Esophagus muscularis mucosa (tissue), 4 donors: ENCODE measurements around the gene FAM171A1. TPM values are rescaled to one million over a fixed set of nuclear protein-coding genes. Genes with fewer than 3 reads are reported as not detected.
"Not testable (repeated sequence)": the region's sequence is repeated elsewhere in the genome, so short reads cannot be mapped to it uniquely, and the experiment has no call there.

Source experiments
- DNase-seq: peaks from one replicate; pipeline ENCODE4 v3.0.0-alpha.2; 2017; ENCODE audit errors: extremely low spot score
- H3K27ac ChIP-seq, 4 donors: fragments of 200-600 bp; sonication (generic); replicated peaks in 1 of 4; 1 replicate in 3 of 4; 2 replicates in 1 of 4; pipeline ENCODE4 v1.5.1; 2016 to 2019; ENCODE audit warnings: mild to moderate bottlenecking in 1 of 4
- H3K27me3 ChIP-seq, 4 donors: fragments of 200-600 bp; sonication (generic); one replicate each; pipeline versions ENCODE4 v1.5.1 to v1.6.0; 2016 to 2019
- H3K36me3 ChIP-seq, 4 donors: fragments of 200-600 bp; sonication (generic); one replicate each; pipeline ENCODE4 v1.5.1; 2016 to 2019
- H3K4me1 ChIP-seq, 4 donors: fragments of 200-600 bp; sonication (generic); one replicate each; pipeline ENCODE4 v1.5.1; 2016 to 2019
- H3K4me3 ChIP-seq, 4 donors: fragments of 200-600 bp; sonication (generic); 1 replicate in 2 of 4; 2 replicates in 2 of 4; pipeline ENCODE4 v1.5.1; 2016 to 2019; ENCODE audit warnings: mild to moderate bottlenecking in 4 of 4, moderate library complexity in 1 of 4
- H3K9me3 ChIP-seq, 4 donors: fragments of 200-600 bp; sonication (generic); 1 replicate in 3 of 4; 2 replicates in 1 of 4; pipeline ENCODE4 v1.5.1; 2016 to 2019
- EP300 ChIP-seq: sonication (generic); formaldehyde crosslinking; IDR thresholded peaks from one replicate; pipeline ENCODE4 v1.6.1; 2017; ENCODE audit warnings: antibody characterized with exemption
- POLR2A ChIP-seq: fragments of 450-650 bp; IDR thresholded peaks from one replicate; pipeline ENCODE4 v1.6.1; 2017; ENCODE audit warnings: antibody characterized with exemption, moderate library complexity, mild to moderate bottlenecking, low read depth
- POLR2AphosphoS5 ChIP-seq, 2 donors: sonication (generic); formaldehyde crosslinking; IDR thresholded peaks; one replicate each; pipeline ENCODE4 v1.6.1; 2017; ENCODE audit warnings: antibody characterized with exemption in 2 of 2
- WGBS: methylation state at CpG from one replicate; pipeline ENCODE4 v1.1.5; 2018; 5-methylcytosine and 5-hydroxymethylcytosine counted together
- intact Hi-C: fragments of 100-400 bp; cut with DNase I; formaldehyde crosslinking; loops from one replicate; pipeline ENCODE4 v1.15.1; 2023
- total RNA-seq, 4 donors: library from RNA; depleted of rRNA; stranded (reverse); fragments of >200 nt; gene quantifications; one replicate each; pipeline versions ENCODE4 v1.1.0 to v1.2.1, GENCODE V29; 2016
- TF ChIP-seq, protein P1 (sequence below), 3 experiments: fragments of 200-600 bp in 2 of 3; fragments of 450-650 bp in 1 of 3; sonication (generic) in 2 of 3; IDR thresholded peaks; one replicate each; pipeline ENCODE4 v1.5.1; 2017 to 2019; ENCODE audit warnings: antibody characterized with exemption in 3 of 3, mild to moderate bottlenecking in 2 of 3, moderate library complexity in 1 of 3

Gene FAM171A1
- total RNA-seq, 4 donors from 2014 or later, result 7.1 to 15.0 (median 12.6) TPM

DNA sequence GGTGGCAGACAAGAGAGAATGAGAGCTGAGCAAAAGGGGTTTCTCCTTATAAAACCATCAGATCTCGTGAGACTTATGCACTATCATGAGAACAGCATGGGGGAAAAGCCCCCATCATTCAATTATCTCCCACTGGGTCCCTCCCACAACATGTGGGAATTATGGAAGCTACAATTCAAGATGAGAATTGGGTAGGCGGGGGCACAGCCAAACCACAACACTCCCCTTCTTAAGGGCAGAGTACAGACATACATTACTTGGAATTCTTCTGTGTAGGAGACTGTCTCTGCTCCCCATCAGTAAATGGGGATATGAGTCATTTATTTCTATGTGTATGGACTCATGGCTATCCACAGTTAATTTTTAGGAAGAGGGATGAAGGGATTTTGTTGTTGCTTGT lies 31.2 kb downstream of the FAM171A1 start:
- Histone ChIP-seq H3K4me3 (no peak overlapping the region), H3K9me3 (no peaks in the 10 kb centered on the region), H3K36me3 (no peaks in the 10 kb centered on the region), H3K27me3 (no peaks in the 10 kb centered on the region), H3K27ac (no peak overlapping the region), H3K4me1 (peaks cover 0 to 9% (median 7%) of the 10 kb centered on the region in 4 donors)
- intact Hi-C loops, result no loop called here
- DNase-seq, result no peak
- WGBS, result 100% methylated on average over 2 of the region's 2 CpGs
- TF ChIP-seq POLR2AphosphoS5 (IDR thresholded peaks at IDR 0.05), result no peak
- no peak for TF ChIP-seq POLR2A

GRCh38 chr10:15337441-15337923 lies 33.6 kb downstream of the FAM171A1 start:
- H3K4me3 ChIP-seq, H3K4me1 ChIP-seq, DNase-seq, H3K9me3 ChIP-seq, intact Hi-C loops, H3K27ac ChIP-seq, H3K27me3 ChIP-seq, H3K36me3 ChIP-seq: not testable (repeated sequence)
- WGBS, result 96% methylated on average over 24 of the region's 24 CpGs

DNA sequence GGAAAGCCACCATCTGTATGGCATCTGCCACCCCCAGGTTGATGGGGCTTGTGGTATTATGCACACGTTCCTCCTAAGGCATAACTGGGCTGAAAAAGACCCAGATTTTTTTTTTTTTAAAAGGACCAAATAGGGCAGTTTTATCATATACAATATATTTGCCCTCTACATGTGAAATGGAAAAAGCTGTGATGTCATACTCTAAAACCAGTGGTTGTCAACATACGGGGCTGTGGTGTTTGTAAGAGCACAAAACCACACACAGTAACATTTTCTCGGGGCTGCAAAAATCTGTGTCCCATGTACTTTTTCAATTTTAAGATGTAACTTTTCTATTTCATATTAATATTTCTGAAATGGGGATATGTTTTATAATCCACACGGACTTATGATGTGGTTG lies 34.9 kb downstream of the FAM171A1 start:
- intact Hi-C loops, result no loop called here
- peaks cover 0 to 9% (median 7%) of the 10 kb centered on the region in 4 donors for H3K4me1 ChIP-seq
- H3K9me3 ChIP-seq, result no peaks in the 10 kb centered on the region
- H3K27me3 ChIP-seq, result no peaks in the 10 kb centered on the region
- WGBS, result 77% methylated on average over 4 of the region's 4 CpGs
- H3K27ac ChIP-seq, result no peak overlapping the region
- no peak overlapping the region for H3K4me3 ChIP-seq
- no peak for DNase-seq
- TF ChIP-seq EP300 (no peak), POLR2AphosphoS5 (IDR thresholded peaks at IDR 0.05) (no peak), POLR2A (no peak)
- TF ChIP-seq, protein P1, sequence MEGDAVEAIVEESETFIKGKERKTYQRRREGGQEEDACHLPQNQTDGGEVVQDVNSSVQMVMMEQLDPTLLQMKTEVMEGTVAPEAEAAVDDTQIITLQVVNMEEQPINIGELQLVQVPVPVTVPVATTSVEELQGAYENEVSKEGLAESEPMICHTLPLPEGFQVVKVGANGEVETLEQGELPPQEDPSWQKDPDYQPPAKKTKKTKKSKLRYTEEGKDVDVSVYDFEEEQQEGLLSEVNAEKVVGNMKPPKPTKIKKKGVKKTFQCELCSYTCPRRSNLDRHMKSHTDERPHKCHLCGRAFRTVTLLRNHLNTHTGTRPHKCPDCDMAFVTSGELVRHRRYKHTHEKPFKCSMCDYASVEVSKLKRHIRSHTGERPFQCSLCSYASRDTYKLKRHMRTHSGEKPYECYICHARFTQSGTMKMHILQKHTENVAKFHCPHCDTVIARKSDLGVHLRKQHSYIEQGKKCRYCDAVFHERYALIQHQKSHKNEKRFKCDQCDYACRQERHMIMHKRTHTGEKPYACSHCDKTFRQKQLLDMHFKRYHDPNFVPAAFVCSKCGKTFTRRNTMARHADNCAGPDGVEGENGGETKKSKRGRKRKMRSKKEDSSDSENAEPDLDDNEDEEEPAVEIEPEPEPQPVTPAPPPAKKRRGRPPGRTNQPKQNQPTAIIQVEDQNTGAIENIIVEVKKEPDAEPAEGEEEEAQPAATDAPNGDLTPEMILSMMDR (IDR thresholded peaks at IDR 0.05), result no peak
- no peaks in the 10 kb centered on the region for H3K36me3 ChIP-seq

GRCh38 chr10:15335508-15335907 lies 35.6 kb downstream of the FAM171A1 start:
- Histone ChIP-seq H3K36me3 (no peaks in the 10 kb centered on the region), H3K27ac (no peak overlapping the region), H3K4me3 (no peak overlapping the region), H3K9me3 (no peaks in the 10 kb centered on the region), H3K4me1 (peaks cover 0 to 9% (median 7%) of the 10 kb centered on the region in 4 donors), H3K27me3 (no peaks in the 10 kb centered on the region)
- TF ChIP-seq POLR2AphosphoS5 (IDR thresholded peaks at IDR 0.05) (no peak), EP300 (no peak), POLR2A (no peak)
- TF ChIP-seq, protein P1 (IDR thresholded peaks at IDR 0.05), result no peak
- no peak for DNase-seq
- 39% methylated on average over 2 of the region's 2 CpGs for WGBS
- intact Hi-C loops, result no loop called here

DNA sequence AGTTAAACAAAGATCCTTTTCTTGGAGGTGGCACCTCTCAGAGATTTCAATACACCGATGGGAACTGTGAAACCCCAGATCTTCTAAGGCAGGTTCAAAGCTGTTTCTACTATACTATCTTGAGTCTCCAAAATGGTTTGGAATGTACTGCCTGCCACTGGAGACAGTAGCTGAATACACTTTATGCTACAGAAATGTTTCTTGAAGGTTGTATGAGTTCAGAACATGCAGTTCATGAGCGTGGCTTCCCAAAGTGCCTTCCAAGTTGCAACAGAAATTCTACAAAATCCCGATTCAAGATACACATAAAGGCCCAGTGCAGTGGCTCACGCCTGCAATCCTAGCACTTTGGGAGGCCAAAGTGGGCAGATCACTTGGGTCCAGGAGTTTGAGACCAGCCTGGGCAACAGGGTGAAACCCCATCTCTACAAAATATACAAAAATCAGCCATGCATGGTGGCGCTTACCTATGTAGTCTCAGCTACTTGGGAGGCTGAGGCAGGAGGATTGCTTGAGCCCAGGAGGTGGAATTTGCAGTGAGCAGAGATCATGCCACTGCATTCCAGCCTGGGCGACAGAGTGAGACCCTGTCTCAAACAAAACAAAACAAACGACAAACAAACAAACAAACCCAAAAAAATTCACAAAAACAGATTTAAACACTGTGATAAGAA lies 36.3 kb downstream of the FAM171A1 start:
- Histone ChIP-seq H3K9me3 (no peaks in the 10 kb centered on the region), H3K27me3 (no peaks in the 10 kb centered on the region), H3K27ac (no peak overlapping the region), H3K4me1 (peaks cover 0 to 9% (median 7%) of the 10 kb centered on the region in 4 donors), H3K36me3 (no peaks in the 10 kb centered on the region), H3K4me3 (no peak overlapping the region)
- WGBS, result 91% methylated on average over 7 of the region's 7 CpGs
- no peak for DNase-seq
- TF ChIP-seq EP300, result no peak
- TF ChIP-seq, protein P1 (IDR thresholded peaks at IDR 0.05), result no peak
- no peak for TF ChIP-seq POLR2A
- TF ChIP-seq POLR2AphosphoS5 (IDR thresholded peaks at IDR 0.05), result no peak
- intact Hi-C loops, result no loop called here
